Cerebellar nuclear complex (tissue), 1 donor: ENCODE data around the gene MAN1A1.

Experiments used
- DNase-seq, 2 experiments: peaks; one replicate each; lab custom pipeline; 2025; lab: John Stamatoyannopoulos, UW

Gene MAN1A1

GRCh38 chr6:119233312-119233984 lies 116.1 kb downstream of the MAN1A1 start:
- no peak for DNase-seq

GRCh38 chr6:119231394-119231793 lies 118.2 kb downstream of the MAN1A1 start:
- no peak for DNase-seq

DNA sequence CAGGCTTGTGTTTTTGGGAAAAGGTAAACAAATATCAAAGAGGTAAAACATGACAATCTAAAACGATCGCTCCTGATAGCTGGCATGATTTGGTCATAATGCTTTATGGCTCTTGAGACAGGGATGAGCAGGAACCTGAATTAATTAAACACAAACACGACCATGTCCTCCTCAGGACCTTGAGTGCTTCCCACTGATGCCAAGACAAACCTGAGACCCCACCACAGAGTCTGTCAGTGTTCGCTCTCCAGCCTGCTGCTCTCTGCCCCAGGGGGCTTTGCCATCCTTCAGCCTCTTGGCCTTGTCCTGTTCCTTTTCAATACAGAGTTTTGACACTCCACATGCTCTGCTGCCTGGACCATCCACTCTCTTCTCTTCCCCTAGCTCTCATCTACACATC lies 119.4 kb downstream of the MAN1A1 start:
- DNase-seq, result no peak

DNA sequence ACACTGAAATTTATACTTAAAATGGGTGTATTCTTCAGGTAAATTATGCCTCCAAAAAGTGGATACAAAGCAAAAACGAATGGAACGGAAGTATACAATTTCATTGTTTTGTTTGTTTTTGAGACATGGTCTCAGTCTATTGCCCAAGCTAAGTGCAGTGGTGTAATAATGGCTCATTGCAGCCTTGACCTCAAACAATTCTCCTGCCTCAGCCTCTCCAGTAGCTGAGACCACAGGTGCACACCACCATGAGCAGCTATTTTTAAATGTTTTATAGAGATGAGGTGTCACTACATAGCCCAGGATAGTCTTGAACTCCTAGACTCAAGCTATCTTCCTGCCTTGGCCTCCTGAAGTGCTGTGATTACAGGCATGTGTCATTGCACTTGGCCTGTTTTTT lies 122.2 kb downstream of the MAN1A1 start:
- DNase-seq, result no peak

- no peak for DNase-seq
Observed at GRCh38 chr6:119226089-119226488, 123.5 kb downstream of the MAN1A1 start.

DNA sequence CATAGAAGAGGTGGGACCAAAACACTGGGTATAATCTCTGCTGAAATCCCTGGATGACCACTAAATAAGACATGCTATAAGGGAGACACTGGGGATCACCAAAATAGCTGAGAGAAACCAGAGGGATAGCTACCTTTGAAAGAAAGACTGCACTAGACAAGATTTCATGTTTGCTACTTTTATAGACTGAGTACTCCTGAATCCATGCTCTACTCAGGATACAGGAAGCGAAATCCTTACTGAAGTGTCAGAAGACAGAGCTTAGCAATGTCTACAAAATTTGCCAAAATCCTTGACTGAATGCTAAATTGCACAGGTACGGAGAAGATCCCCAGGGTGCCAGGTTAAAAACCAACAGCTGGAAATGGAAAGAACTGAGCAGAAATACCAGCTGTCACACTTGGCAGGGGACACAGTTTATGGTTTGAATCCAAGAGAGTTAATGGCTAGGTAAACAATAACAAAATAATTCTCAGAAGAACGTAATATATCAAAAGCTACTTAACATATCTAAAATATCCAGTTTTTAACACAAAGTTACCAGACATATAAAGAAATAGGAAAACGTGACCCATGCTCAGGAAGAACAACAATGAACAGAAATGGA lies 125.4 kb downstream of the MAN1A1 start:
- DNase-seq, result no peak

GRCh38 chr6:119220452-119220851 lies 129.1 kb downstream of the MAN1A1 start:
- DNase-seq, result no peak

DNA sequence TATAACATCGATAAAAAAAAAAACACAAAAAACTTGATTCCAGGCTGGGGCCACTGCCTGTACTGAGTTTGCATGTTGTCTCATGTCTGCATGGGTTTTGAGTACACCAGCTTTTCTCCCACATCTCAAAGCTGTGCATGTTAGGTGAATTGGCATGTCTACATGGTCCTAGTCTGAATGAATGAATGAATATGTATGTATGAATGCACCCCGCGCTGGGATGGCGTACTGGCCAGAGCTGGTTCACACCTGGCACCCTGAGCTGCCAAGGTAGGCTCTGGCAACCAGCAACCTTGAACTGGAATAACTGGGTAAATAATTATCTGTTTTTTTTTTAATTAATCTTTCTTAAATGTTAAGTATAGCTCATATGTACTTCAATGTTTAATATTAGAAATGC lies 131.0 kb downstream of the MAN1A1 start:
- no peak for DNase-seq

DNA sequence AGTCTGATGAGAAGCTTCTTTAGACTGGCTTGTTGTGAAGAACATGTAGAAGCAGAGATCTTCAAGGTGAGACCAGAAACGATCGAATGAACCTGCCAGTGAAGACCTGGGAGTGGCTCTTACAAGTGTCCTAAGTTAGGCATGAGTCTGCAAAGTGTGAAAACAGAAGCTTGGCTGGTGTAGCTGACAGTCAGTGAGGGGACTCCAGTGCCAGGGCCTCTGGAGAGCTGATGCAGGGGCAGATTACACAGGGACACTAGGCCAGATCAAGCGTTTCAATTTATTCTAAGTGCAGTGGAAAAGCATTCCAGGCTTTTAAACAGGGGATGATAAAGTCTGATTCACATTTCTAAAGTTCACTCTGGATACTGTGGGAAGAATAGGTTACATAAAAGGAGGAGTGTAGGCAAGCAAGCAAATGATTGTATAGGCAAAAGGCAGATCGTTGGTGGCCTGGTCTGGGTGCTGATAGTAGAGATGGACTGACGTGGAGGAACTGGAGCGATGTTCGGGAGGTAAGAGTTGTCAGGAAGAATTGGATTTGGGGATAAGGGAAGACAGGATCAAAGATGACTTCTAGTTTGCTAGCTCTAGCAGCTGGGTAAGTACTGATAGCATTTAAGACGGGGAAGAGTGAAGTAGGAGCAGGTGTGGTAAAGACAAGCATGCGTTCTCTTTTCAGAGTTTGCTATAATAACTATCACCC lies 133.5 kb downstream of the MAN1A1 start:
- no peak for DNase-seq

DNA sequence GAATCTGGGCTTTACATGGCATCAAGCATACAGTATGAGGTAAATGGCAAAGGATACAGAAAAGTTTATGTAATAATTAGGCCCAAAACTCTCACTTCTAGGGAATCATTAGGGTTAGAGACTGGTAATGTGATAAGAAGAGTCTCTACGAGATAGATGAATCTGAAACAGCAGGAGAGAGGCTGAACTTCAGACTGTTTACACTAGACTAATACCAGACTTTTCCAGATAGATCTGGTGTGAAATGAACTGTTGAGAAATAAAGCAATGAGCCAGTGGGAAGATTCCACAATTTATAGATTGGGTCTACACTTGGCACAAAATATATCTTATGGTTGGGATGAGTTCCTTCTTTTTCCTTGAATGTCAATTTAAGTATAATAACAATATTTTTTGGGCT lies 134.3 kb downstream of the MAN1A1 start:
- no peak for DNase-seq

DNA sequence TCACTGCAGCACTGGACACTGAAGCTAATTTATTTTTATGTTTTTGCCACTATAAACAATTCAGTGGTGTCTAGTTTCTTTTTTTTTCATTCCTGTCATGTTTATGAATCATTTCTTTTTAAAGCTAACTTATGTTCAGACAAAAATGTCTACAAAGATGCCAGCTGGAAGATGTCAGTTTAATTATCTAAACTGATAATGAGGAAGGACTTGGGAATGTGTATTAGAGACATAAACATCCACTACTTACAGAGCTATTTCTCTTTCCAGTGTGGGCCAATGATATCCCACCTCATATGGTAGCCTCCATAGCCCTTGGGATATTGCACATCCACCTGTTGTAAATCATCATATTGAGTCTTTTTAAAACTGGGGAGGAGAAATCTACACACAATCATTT lies 139.0 kb downstream of the MAN1A1 start:
- no peak for DNase-seq

DNA sequence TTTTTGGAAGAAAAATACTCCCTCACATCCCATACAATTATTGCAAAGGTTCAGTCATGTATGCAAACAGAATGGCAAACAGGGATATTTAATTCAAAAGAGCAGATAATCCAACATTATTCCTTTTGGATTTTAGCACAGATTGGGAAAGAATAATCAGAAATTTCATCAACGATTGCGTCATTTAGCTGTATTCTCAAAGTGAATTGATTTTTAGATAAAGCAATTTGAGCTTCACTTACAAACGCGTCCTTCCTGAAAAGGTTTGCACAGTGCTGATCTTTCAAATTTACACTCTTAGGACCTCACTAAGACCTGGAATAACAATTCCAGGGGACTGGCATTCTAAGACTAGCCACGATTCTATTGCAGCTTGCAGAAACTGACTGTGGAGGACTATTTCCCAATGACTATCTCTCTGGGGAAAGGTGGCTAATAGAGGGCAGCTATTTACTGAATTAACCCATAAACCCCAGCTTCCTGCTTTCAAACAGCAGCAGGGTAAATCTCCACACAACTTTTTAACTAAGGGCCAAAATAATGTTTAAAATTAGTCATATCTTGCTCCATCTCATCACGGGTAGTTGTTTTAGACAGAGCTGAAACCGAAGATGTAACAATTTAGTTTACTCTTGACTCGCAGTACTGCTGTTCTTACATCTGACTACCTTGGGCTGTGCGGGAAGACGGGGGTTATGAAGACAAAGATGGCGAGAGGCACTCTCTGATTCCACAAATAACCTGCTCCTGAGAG lies 139.9 kb downstream of the MAN1A1 start:
- DNase-seq, result no peak

- DNase-seq, result no peak
Observed at GRCh38 chr6:119207971-119208725, 141.4 kb downstream of the MAN1A1 start.

GRCh38 chr6:119207327-119207726 lies 142.2 kb downstream of the MAN1A1 start:
- no peak for DNase-seq

- no peak for DNase-seq
Observed at GRCh38 chr6:119205911-119206618, 143.5 kb downstream of the MAN1A1 start.

DNA sequence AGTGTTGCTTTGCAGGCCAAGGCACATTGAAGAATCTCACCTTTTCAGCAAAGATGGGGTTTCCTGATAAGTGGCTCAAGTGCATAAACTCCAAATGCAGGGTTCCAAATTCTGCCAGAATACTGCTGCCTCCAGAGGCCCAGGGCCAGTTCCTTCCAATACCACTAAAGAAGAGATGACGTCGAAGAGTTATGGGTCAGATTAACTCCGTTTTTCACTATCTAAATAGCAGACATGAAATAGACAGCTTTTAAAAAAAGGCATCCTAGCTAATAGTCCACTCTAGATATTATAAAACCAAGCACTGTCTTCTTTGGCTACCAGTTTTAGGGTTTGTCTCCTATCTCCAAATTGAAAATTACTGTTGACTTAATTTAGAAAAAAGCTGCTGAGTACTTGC lies 144.8 kb downstream of the MAN1A1 start:
- no peak for DNase-seq

DNA sequence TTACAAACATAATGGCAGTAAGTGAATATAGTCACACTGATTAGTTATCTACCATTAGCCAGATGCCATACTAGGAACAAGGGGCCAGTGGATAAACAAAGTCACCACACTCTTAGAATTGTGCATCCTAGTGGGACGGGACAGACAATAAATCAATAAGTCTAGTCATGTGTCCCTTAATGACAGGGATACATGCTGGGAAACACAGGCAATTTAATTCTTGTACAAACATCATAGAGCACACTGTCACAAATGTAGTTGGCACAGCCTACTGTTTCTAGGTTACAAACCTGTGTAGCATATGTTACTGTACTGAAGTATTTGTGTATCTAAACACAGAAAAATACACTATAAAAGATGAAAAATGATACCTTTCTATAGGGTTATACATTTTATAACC lies 148.1 kb downstream of the MAN1A1 start:
- DNase-seq, result no peak

GRCh38 chr6:119200512-119201175 lies 148.9 kb downstream of the MAN1A1 start:
- DNase-seq, result no peak

DNA sequence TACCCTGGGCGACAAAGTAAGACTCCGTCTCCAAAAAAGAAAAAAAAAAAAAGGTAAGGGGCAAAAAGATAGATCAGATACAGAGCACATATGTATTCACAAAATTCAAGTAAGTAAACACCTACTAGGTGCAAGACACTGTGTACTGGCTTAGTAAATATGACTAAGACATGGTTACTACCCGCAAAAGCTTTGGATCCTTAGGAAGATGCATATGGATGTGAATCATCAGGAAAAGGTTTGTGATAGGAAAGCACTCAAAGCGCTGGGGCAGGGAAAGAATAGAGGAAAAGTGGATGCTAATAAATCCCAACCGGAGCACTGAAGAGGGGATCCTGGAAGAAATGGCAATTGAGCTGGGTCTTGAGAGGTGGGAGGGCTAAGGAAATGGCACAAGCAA lies 152.3 kb downstream of the MAN1A1 start:
- no peak for DNase-seq

DNA sequence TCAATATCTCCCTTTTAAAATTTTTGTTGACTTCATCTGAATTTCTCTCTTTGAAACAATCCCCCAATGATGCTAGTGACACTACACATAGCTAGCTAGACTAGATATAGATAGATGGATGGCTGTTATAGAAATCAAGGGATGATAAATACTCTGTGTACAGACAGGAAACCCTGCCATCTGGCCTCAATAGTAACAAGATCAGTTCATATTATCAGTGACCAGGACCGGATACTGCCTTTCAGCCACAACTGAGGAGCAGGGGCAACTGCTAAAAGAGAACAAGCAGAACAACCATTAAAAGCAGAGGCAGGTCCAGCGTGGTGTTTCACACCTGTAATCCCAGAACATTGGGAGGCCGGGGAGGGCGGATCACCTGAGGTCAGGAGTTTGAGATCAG lies 152.8 kb downstream of the MAN1A1 start:
- no peak for DNase-seq

DNA sequence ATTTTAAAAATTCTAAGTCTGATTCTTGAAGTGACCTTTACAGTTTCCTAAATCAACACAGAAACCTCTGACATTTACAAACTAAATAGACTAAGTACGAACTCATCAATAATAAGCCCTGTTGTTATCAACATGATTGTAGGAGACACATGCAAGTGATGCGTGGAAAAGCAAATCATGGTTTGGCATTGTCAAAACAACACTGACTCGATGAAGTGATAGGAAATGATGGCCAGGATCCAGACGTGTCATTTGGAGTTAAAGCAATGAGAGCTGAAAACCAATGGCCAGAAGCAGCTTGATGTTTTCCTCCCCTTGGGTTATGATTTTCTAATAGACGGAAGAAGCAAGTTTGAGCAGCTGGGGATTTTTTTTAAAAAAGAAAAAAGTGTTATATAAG lies 153.7 kb downstream of the MAN1A1 start:
- no peak for DNase-seq
